ENCODE measurements around the gene GSPT2.

GSPT2 gene

DNA sequence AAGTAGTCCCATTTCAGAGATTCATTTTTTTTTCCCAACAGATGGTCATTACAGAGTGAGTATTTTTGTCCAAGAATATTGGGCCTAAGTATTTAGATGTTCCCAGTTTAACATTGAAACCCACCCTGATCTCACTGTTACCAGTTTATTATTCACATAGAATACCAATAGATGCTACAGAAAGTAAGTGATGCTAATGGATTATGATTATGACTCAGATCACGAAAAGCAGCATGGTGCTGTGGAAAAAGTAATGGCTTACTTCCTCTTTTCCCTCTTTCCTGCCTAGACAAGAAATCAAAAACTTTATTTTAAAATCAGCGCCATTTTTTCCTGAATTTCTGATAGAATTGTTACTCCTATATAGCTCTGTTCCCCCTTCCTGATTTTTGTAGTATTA lies 51.9 kb downstream of the GSPT2 start:
- no peaks in the 10 kb centered on the region for H3K79me2 ChIP-seq (ENCODE audit: insufficient read depth, low read length)
- no peak overlapping the region for H3K4me3 ChIP-seq (ENCODE audit: low read depth, low read length, poor library complexity, severe bottlenecking)
- TF ChIP-seq EZH2 (IDR thresholded peaks at IDR 0.05; ENCODE audit: borderline replicate concordance, low read length) (no peak), CTCF (IDR thresholded peaks at IDR 0.05; ENCODE audit: low read length) (no peak)
- no peaks in the 10 kb centered on the region for H3K27me3 ChIP-seq (ENCODE audit: insufficient read depth, low read length)
- H3K9me2 ChIP-seq (ENCODE audit: low read depth, low read length): no peaks in the 10 kb centered on the region
- H3F3A ChIP-seq (ENCODE audit: insufficient read depth, low read length): no peaks in the 10 kb centered on the region
- H2AFZ ChIP-seq (ENCODE audit: low read length): no peak overlapping the region
- H3K9me3 ChIP-seq (ENCODE audit: low read length): no peaks in the 10 kb centered on the region
- H3K4me1 ChIP-seq (ENCODE audit: insufficient read depth, low read length, severe bottlenecking): peaks cover 16% of the 10 kb centered on the region
- H3K9ac ChIP-seq (ENCODE audit: low read length): no peak overlapping the region
- no peaks in the 10 kb centered on the region for H4K20me1 ChIP-seq (ENCODE audit: insufficient read depth, low read length)
- no peaks in the 10 kb centered on the region for H3K36me3 ChIP-seq (ENCODE audit: insufficient read depth, low read length)
- H3K27ac ChIP-seq (ENCODE audit: low read depth, low read length, poor library complexity, severe bottlenecking): no peak overlapping the region
- no peak overlapping the region for H3K4me2 ChIP-seq (ENCODE audit: low read length)
